B cell (primary cell): ENCODE data around the gene CNPY3.
"Not testable (repeated sequence)": the region's sequence is repeated elsewhere in the genome, so short reads cannot be mapped to it uniquely, and the experiment has no call there.

Source experiments
- EZH2 ChIP-seq: IDR thresholded peaks from 2 replicates; pipeline ENCODE4 v1.6.1; 2012; ENCODE audit warnings: borderline replicate concordance, low read depth, mild to moderate bottlenecking, moderate library complexity, low read length; ENCODE audit not compliant: insufficient read depth, poor library complexity, severe bottlenecking
- TF ChIP-seq, protein P1 (sequence below): fragments of 200-600 bp; IDR thresholded peaks from one replicate; pipeline ENCODE4 v1.8.0; 2022; ENCODE audit warnings: antibody characterized with exemption, mild to moderate bottlenecking

DNA sequence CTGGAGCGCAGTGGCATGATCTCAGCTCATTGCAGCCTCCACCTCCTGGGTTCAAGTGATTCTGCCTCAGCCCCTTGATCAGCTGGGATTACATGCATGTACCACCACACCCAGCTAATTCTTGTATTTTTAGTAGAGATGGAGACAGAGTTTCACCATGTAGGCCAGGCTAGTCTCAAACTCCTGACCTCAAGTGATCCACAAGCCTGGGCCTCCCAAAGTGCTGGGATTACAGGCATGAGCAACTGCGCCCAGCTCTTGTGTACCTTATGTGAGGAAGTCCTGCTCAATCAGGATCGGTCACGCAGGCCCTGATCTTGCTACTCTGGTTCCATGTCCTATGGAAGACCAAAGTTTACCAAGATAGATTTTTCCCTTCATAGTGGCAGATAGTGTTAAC, 41.1 kb upstream of the CNPY3 start:
- TF ChIP-seq EZH2 = not testable (repeated sequence)
- TF ChIP-seq, protein P1, sequence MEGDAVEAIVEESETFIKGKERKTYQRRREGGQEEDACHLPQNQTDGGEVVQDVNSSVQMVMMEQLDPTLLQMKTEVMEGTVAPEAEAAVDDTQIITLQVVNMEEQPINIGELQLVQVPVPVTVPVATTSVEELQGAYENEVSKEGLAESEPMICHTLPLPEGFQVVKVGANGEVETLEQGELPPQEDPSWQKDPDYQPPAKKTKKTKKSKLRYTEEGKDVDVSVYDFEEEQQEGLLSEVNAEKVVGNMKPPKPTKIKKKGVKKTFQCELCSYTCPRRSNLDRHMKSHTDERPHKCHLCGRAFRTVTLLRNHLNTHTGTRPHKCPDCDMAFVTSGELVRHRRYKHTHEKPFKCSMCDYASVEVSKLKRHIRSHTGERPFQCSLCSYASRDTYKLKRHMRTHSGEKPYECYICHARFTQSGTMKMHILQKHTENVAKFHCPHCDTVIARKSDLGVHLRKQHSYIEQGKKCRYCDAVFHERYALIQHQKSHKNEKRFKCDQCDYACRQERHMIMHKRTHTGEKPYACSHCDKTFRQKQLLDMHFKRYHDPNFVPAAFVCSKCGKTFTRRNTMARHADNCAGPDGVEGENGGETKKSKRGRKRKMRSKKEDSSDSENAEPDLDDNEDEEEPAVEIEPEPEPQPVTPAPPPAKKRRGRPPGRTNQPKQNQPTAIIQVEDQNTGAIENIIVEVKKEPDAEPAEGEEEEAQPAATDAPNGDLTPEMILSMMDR = not testable (repeated sequence)
